ENCODE measurements around the gene SH3GL1. TPM values are rescaled to one million over a fixed set of nuclear protein-coding genes. Genes with fewer than 3 reads are reported as not detected.

Gene SH3GL1
- total and polyA plus RNA-seq, 9 of the 15 experiments (the other 6 are each of a cell fraction or from before 2014, with no cell fraction given), result 1.7 to 75.3 (median 25.7) TPM

- Histone ChIP-seq H3K79me2 (ENCODE audit: control insufficient read depth, insufficient read depth, low read length) (peaks cover 7% of the 10 kb centered on the region), H3K27me3 (ENCODE audit: control insufficient read depth in 2 of 2, insufficient read depth in 2 of 2, low read length in 2 of 2) (no peaks in the 10 kb centered on the region), H3K4me2 (ENCODE audit: insufficient read depth, low read length) (no peak overlapping the region), H3K4me1 (replicated peaks in 1 of 2; ENCODE audit: control insufficient read depth in 2 of 2, insufficient read depth in 2 of 2, low read length in 2 of 2) (peaks cover 4 to 28% of the 10 kb centered on the region in 2 experiments; a peak in 4 of 5 replicates), H3K9ac (ENCODE audit: insufficient read depth in 1 of 2, low read depth in 2 of 2, low read length in 2 of 2) (no peak overlapping the region), H3K36me3 (ENCODE audit: control insufficient read depth, insufficient read depth, low read length) (peaks cover 15% of the 10 kb centered on the region; the same call in 2 of the 3 replicates), H2AFZ (ENCODE audit: low read depth, low read length) (no peak overlapping the region), H4K20me1 (replicated peaks; ENCODE audit: control insufficient read depth, insufficient read depth, low read length) (no peaks in the 10 kb centered on the region), H3K9me3 (replicated peaks; ENCODE audit: control insufficient read depth, insufficient read depth, low read depth, low read length) (no peaks in the 10 kb centered on the region), H3K4me3 (no peak overlapping the region), H3K27ac (ENCODE audit: extremely low read depth, low read depth, low read length) (no peak overlapping the region), H3K9me1 (ENCODE audit: control insufficient read depth, insufficient read depth, low read length) (no peaks in the 10 kb centered on the region)
- 80% methylated on average over 6 of the region's 6 CpGs for WGBS (ENCODE audit: insufficient coverage, low coverage, missing lambda C conversion rate)
- FAIRE-seq (peak; percentile 11), DNase-seq (ENCODE audit: extremely low read depth in 1 of 4, low spot score in 3 of 4) (no peak), ATAC-seq (no peak)
- CTCF ChIA-PET (ENCODE audit: low intra/inter-chr PET ratio), result no interaction called here
- in situ Hi-C loops (cut with MboI), result loop anchor here (10.0 kb wide), 1 partner anchor 73 kb away; the partner anchor contains the start of gene SHD
- no TSS peak for BruUV-seq (replicated peaks)
- intact Hi-C loops (cut with micrococcal nuclease), result no loop called here
- no peak for TF ChIP-seq LEF1 (IDR thresholded peaks at IDR 0.05)
- no peak for TF ChIP-seq DMBX1 (CRISPR knock-in tag; IDR thresholded peaks at IDR 0.05; ENCODE audit: borderline replicate concordance)
- TF ChIP-seq ZBTB9 (CRISPR knock-in tag; IDR thresholded peaks at IDR 0.05), result no peak
- no peak for TF ChIP-seq THAP12 (CRISPR knock-in tag; IDR thresholded peaks at IDR 0.05)
- no peak for TF ChIP-seq CTCF (IDR thresholded peaks at IDR 0.05 in 2 of 3, conservative IDR thresholded peaks at IDR 0.05 in 1 of 3; ENCODE audit: insufficient read depth in 2 of 3, low read depth in 1 of 3, low read length in 3 of 3)
- TF ChIP-seq VEZF1 (CRISPR knock-in tag; IDR thresholded peaks at IDR 0.05), result no peak
- TF ChIP-seq CBX5 (IDR thresholded peaks at IDR 0.05; ENCODE audit: borderline replicate concordance, low read depth), result no peak
- no peak for TF ChIP-seq HCFC1 (IDR thresholded peaks at IDR 0.05; ENCODE audit: low read depth, low read length)
- no peak for TF ChIP-seq ATF1 (CRISPR knock-in tag; IDR thresholded peaks at IDR 0.05)
- TF ChIP-seq ATF1 (tag; IDR thresholded peaks at IDR 0.05), result no peak
- TF ChIP-seq FOXK2 (conservative IDR thresholded peaks at IDR 0.05 in 1 of 2, IDR thresholded peaks at IDR 0.05 in 1 of 2; ENCODE audit: low read depth in 2 of 2), result no peak
- no peak for TF ChIP-seq TARDBP (IDR thresholded peaks at IDR 0.05)
- no peak for TF ChIP-seq ZFX (CRISPR knock-in tag; IDR thresholded peaks at IDR 0.05)
- POLR2A ChIA-PET, result interaction anchor here (0.7 to 0.9 kb wide), 2 partner anchors 14 to 22 kb away, joined by 3 to 6 read pairs; no protein-coding TSS in a partner anchor
Observed at GRCh38 chr19:4347521-4347920, 52.8 kb downstream of the SH3GL1 start.

Data from K562 (cell line).